ENCODE results near the gene KCNIP4. TPM values are rescaled to one million over a fixed set of nuclear protein-coding genes. Genes with fewer than 3 reads are reported as not detected.

Gene KCNIP4
- total and polyA plus RNA-seq, 2 of the 4 experiments (the other 2 are of a cell fraction) = not detected

DNA sequence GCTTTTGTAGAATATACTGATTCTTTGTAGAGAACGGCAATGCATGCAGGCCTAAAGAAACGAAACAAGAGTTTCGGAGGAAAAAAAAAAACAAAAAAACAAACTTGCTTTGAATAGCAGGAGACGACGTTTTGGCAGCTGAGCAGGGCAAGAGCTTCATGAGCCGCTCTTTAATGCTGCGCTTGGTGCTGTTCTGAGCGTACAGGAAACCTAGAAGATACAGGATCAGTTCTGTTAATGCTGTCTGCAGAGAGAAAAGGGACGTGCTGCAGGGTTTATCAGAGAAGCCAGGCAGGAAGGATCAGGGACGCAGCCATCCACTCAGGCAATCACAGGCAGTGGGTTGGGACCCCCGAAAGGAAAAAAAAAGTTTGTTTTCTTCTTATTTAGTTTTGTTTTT lies 1066.1 kb downstream of the KCNIP4 start:
- CTCF ChIA-PET = no interaction called here

More for the DNA sequence above, 1066.1 kb downstream of the KCNIP4 start:
- in situ Hi-C loops (cut with MboI; ENCODE audit: low sequenced_read_pairs) = no loop called here
- H3K4me1 ChIP-seq (ENCODE audit: control insufficient read depth, insufficient read depth, low read length) = no peaks in the 10 kb centered on the region
- DNase-seq = no peak
- no peak overlapping the region for H3K4me3 ChIP-seq (ENCODE audit: insufficient read depth, low read depth, low read length)
- H3K4ac ChIP-seq (ENCODE audit: low read depth, low read length) = no peak overlapping the region
- H3K4me2 ChIP-seq (ENCODE audit: low read depth, low read length) = no peak overlapping the region
- H3K14ac ChIP-seq (replicated peaks; ENCODE audit: low read depth, low read length) = no peak overlapping the region
- no peaks in the 10 kb centered on the region for H3K27me3 ChIP-seq (ENCODE audit: control insufficient read depth, insufficient read depth, low read length)
- no peaks in the 10 kb centered on the region for H3K9me1 ChIP-seq (ENCODE audit: insufficient read depth, low read length)
- no peak for TF ChIP-seq POLR2A (IDR thresholded peaks at IDR 0.05; ENCODE audit: low read depth, low read length)
- no peak for TF ChIP-seq MAZ (IDR thresholded peaks at IDR 0.05; ENCODE audit: borderline replicate concordance, low read depth, low read length)
- no peak for TF ChIP-seq SMC3 (IDR thresholded peaks at IDR 0.05; ENCODE audit: low read depth, low read length)
- TF ChIP-seq MAFK (IDR thresholded peaks at IDR 0.05; ENCODE audit: low read depth, low read length) = no peak
- no peak for TF ChIP-seq CEBPB (IDR thresholded peaks at IDR 0.05; ENCODE audit: low read depth, low read length)
- TF ChIP-seq RAD21 (IDR thresholded peaks at IDR 0.05; ENCODE audit: low read length) = no peak
- no peak for TF ChIP-seq RCOR1 (IDR thresholded peaks at IDR 0.05; ENCODE audit: insufficient replicate concordance, low read length)
- TF ChIP-seq NFE2L2 (IDR thresholded peaks at IDR 0.05; ENCODE audit: low read depth, low read length) = no peak
- TF ChIP-seq BHLHE40 (IDR thresholded peaks at IDR 0.05; ENCODE audit: low read depth, low read length) = no peak
- TF ChIP-seq, protein P1, sequence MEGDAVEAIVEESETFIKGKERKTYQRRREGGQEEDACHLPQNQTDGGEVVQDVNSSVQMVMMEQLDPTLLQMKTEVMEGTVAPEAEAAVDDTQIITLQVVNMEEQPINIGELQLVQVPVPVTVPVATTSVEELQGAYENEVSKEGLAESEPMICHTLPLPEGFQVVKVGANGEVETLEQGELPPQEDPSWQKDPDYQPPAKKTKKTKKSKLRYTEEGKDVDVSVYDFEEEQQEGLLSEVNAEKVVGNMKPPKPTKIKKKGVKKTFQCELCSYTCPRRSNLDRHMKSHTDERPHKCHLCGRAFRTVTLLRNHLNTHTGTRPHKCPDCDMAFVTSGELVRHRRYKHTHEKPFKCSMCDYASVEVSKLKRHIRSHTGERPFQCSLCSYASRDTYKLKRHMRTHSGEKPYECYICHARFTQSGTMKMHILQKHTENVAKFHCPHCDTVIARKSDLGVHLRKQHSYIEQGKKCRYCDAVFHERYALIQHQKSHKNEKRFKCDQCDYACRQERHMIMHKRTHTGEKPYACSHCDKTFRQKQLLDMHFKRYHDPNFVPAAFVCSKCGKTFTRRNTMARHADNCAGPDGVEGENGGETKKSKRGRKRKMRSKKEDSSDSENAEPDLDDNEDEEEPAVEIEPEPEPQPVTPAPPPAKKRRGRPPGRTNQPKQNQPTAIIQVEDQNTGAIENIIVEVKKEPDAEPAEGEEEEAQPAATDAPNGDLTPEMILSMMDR (conservative IDR thresholded peaks at IDR 0.05; ENCODE audit: low read depth, low read length) = no peak
- no peak for TF ChIP-seq FOS (IDR thresholded peaks at IDR 0.05; ENCODE audit: low read depth, low read length)
- TF ChIP-seq, protein P2, sequence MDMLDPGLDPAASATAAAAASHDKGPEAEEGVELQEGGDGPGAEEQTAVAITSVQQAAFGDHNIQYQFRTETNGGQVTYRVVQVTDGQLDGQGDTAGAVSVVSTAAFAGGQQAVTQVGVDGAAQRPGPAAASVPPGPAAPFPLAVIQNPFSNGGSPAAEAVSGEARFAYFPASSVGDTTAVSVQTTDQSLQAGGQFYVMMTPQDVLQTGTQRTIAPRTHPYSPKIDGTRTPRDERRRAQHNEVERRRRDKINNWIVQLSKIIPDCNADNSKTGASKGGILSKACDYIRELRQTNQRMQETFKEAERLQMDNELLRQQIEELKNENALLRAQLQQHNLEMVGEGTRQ (IDR thresholded peaks at IDR 0.05; ENCODE audit: low read depth, low read length) = no peak
- intact Hi-C loops (cut with micrococcal nuclease) = no loop called here
- no peak overlapping the region for H4K5ac ChIP-seq (ENCODE audit: low read depth, low read length)
- POLR2A ChIA-PET (ENCODE audit: unreplicated experiment) = no interaction called here
- H2BK20ac ChIP-seq (ENCODE audit: low read depth, low read length) = no peak overlapping the region
- no peak overlapping the region for H2BK5ac ChIP-seq (ENCODE audit: low read depth, low read length, poor library complexity, severe bottlenecking)
- H3K36me3 ChIP-seq (ENCODE audit: control insufficient read depth, insufficient read depth, low read length) = no peaks in the 10 kb centered on the region
- no peak overlapping the region for H2BK15ac ChIP-seq (ENCODE audit: low read depth, low read length)
- BruUV-seq (replicated peaks) = no TSS peak
- H2AK9ac ChIP-seq (replicated peaks; ENCODE audit: low read depth, low read length, poor library complexity) = no peak overlapping the region
- no peaks in the 10 kb centered on the region for H3K79me1 ChIP-seq (ENCODE audit: low read depth in 1 of 2, low read length in 2 of 2)
- no peak overlapping the region for H3K18ac ChIP-seq (ENCODE audit: low read depth, low read length)
- H3K27ac ChIP-seq (ENCODE audit: insufficient read depth, low read length) = no peak overlapping the region
- no peak overlapping the region for H3K23ac ChIP-seq (ENCODE audit: low read depth, low read length)
- H4K20me1 ChIP-seq (ENCODE audit: insufficient read depth, low read length) = no peaks in the 10 kb centered on the region
- H3K9me3 ChIP-seq (ENCODE audit: control insufficient read depth, insufficient read depth, low read length) = peaks cover 13% of the 10 kb centered on the region
- H2AK5ac ChIP-seq (ENCODE audit: low read depth, low read length) = no peak overlapping the region
- H4K8ac ChIP-seq (ENCODE audit: low read depth in 2 of 2, low read length in 2 of 2) = no peak overlapping the region
- no peak overlapping the region for H2BK120ac ChIP-seq (ENCODE audit: low read depth, low read length)
- H2AFZ ChIP-seq (replicated peaks; ENCODE audit: low read length, poor library complexity) = no peak overlapping the region
- H4K91ac ChIP-seq (ENCODE audit: insufficient read depth, low read depth, low read length) = no peak overlapping the region
- H3K56ac ChIP-seq (ENCODE audit: extremely low read depth, insufficient read depth, low read length) = no peak overlapping the region
- WGBS, 2 experiments (ENCODE audit: extremely low coverage in 2 of 2, insufficient read length in 1 of 2) = 44% methylated on average over 5 of the region's 11 CpGs; no CpG with 5 or more reads in 1 of the 2 experiments
- ATAC-seq (ENCODE audit: low read depth) = no peak
- dilution Hi-C loops (cut with HindIII; ENCODE audit: low sequenced_read_pairs, unreplicated experiment) = no loop called here
- no peak overlapping the region for H3K9ac ChIP-seq (ENCODE audit: low read depth, low read length)
